HG03025 (cell line): ENCODE measurements around the gene PLEKHM3.
"Not testable (repeated sequence)": the region's sequence is repeated elsewhere in the genome, so short reads cannot be mapped to it uniquely, and the experiment has no call there.

Experiments
- ATAC-seq: cut with Tn5 transposase; IDR thresholded peaks from one replicate; pipeline ENCODE4 v1.9.1; 2021; ENCODE audit warnings: mild to moderate bottlenecking, moderate library complexity; ENCODE audit not compliant: unreplicated experiment, low FRiP score

Gene PLEKHM3

GRCh38 chr2:208037564-208038487 lies 12.5 kb upstream of the PLEKHM3 start:
- ATAC-seq = no peak

- ATAC-seq = no peak
Observed at GRCh38 chr2:208036357-208036756, 11.0 kb upstream of the PLEKHM3 start.

- no peak for ATAC-seq
Observed at GRCh38 chr2:208034503-208035140, 9.3 kb upstream of the PLEKHM3 start.

GRCh38 chr2:208033701-208034502 lies 8.6 kb upstream of the PLEKHM3 start:
- peak; percentile 87 for ATAC-seq

GRCh38 chr2:208031608-208032019 lies 6.3 kb upstream of the PLEKHM3 start:
- ATAC-seq = no peak

- ATAC-seq = no peak
Observed at GRCh38 chr2:208025814-208026184, 472 bp upstream of the PLEKHM3 start.

GRCh38 chr2:208024091-208024490 lies 1.2 kb downstream of the PLEKHM3 start:
- ATAC-seq = no peak

- ATAC-seq = no peak
Observed at GRCh38 chr2:208020253-208020652, 5.1 kb downstream of the PLEKHM3 start.

- ATAC-seq = not testable (repeated sequence)
Observed at GRCh38 chr2:208018124-208018712, 7.1 kb downstream of the PLEKHM3 start.

GRCh38 chr2:208017721-208018120 lies 7.6 kb downstream of the PLEKHM3 start:
- no peak for ATAC-seq

- ATAC-seq = no peak
Observed at GRCh38 chr2:208015475-208015874, 9.9 kb downstream of the PLEKHM3 start.

GRCh38 chr2:208013285-208014178 lies 11.8 kb downstream of the PLEKHM3 start:
- ATAC-seq = no peak

GRCh38 chr2:208012449-208012848 lies 12.9 kb downstream of the PLEKHM3 start:
- no peak for ATAC-seq

- ATAC-seq = no peak
Observed at GRCh38 chr2:208010506-208010905, 14.8 kb downstream of the PLEKHM3 start.

GRCh38 chr2:208006833-208007232 lies 18.5 kb downstream of the PLEKHM3 start:
- ATAC-seq = no peak

- no peak for ATAC-seq
Observed at GRCh38 chr2:208006337-208006736, 19.0 kb downstream of the PLEKHM3 start.

GRCh38 chr2:208001924-208002323 lies 23.4 kb downstream of the PLEKHM3 start:
- ATAC-seq = no peak

- ATAC-seq = no peak
Observed at GRCh38 chr2:208000701-208001395, 24.5 kb downstream of the PLEKHM3 start.

GRCh38 chr2:207996848-207997247 lies 28.5 kb downstream of the PLEKHM3 start:
- ATAC-seq = no peak
